ENCODE results near the gene ZBTB24. TPM values are rescaled to one million over a fixed set of nuclear protein-coding genes. Genes with fewer than 3 reads are reported as not detected.
A peak's percentile ranks its signal among the peaks of the same experiment; 100 is the strongest.

The ZBTB24 gene
- total and polyA plus RNA-seq, 2 of the 13 experiments (the other 11 are each of a cell fraction or from before 2014, with no cell fraction given): 1.5 to 6.2 TPM

- no peak for TF ChIP-seq U2AF1 (optimal IDR thresholded peaks at IDR 0.05; ENCODE audit: low read depth, low read length)
- no peak for TF ChIP-seq ZNF263 (CRISPR knock-in tag; IDR thresholded peaks at IDR 0.05)
- TF ChIP-seq SRF (IDR thresholded peaks at IDR 0.05; ENCODE audit: low read depth, low read length): no peak
- no peak for TF ChIP-seq PITX1 (CRISPR knock-in tag; IDR thresholded peaks at IDR 0.05)
- peak; percentile 81; the same call in 1 of the 2 replicates for TF ChIP-seq SAP130 (CRISPR knock-in tag; IDR thresholded peaks at IDR 0.05; ENCODE audit: low read depth)
- TF ChIP-seq, protein P1, sequence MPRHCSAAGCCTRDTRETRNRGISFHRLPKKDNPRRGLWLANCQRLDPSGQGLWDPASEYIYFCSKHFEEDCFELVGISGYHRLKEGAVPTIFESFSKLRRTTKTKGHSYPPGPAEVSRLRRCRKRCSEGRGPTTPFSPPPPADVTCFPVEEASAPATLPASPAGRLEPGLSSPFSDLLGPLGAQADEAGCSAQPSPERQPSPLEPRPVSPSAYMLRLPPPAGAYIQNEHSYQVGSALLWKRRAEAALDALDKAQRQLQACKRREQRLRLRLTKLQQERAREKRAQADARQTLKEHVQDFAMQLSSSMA (CRISPR knock-in tag; IDR thresholded peaks at IDR 0.05): no peak
- no peak; the same call in 1 of the 2 replicates for TF ChIP-seq NCOA1 (CRISPR knock-in tag; IDR thresholded peaks at IDR 0.05)
- TF ChIP-seq ZNF264 (CRISPR knock-in tag; IDR thresholded peaks at IDR 0.05): no peak
- TF ChIP-seq, protein P2, sequence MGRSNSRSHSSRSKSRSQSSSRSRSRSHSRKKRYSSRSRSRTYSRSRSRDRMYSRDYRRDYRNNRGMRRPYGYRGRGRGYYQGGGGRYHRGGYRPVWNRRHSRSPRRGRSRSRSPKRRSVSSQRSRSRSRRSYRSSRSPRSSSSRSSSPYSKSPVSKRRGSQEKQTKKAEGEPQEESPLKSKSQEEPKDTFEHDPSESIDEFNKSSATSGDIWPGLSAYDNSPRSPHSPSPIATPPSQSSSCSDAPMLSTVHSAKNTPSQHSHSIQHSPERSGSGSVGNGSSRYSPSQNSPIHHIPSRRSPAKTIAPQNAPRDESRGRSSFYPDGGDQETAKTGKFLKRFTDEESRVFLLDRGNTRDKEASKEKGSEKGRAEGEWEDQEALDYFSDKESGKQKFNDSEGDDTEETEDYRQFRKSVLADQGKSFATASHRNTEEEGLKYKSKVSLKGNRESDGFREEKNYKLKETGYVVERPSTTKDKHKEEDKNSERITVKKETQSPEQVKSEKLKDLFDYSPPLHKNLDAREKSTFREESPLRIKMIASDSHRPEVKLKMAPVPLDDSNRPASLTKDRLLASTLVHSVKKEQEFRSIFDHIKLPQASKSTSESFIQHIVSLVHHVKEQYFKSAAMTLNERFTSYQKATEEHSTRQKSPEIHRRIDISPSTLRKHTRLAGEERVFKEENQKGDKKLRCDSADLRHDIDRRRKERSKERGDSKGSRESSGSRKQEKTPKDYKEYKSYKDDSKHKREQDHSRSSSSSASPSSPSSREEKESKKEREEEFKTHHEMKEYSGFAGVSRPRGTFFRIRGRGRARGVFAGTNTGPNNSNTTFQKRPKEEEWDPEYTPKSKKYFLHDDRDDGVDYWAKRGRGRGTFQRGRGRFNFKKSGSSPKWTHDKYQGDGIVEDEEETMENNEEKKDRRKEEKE (IDR thresholded peaks at IDR 0.05): no peak
- no peak for TF ChIP-seq ZNF7 (CRISPR knock-in tag; IDR thresholded peaks at IDR 0.05)
- TF ChIP-seq SRSF1 (optimal IDR thresholded peaks at IDR 0.05; ENCODE audit: low read depth, low read length): no peak
- no peak for TF ChIP-seq ZNF207 (IDR thresholded peaks at IDR 0.05; ENCODE audit: borderline replicate concordance)
- TF ChIP-seq ARNTL (CRISPR knock-in tag; IDR thresholded peaks at IDR 0.05): peak; percentile 50; the same call in 1 of the 2 replicates
- TF ChIP-seq ZNF556 (CRISPR knock-in tag; IDR thresholded peaks at IDR 0.05; ENCODE audit: borderline replicate concordance): 0 out of 2 replicates have a peak, but pooled peaks have one; percentile 70
- TF ChIP-seq ZNF224 (CRISPR knock-in tag; IDR thresholded peaks at IDR 0.05): no peak
- no peak for TF ChIP-seq ZNF619 (CRISPR knock-in tag; IDR thresholded peaks at IDR 0.05)
- TF ChIP-seq FOXA3 (CRISPR knock-in tag; IDR thresholded peaks at IDR 0.05): 0 out of 2 replicates have a peak, but pooled peaks have one; percentile 3
Observed at GRCh38 chr6:109440331-109441068, 42.5 kb downstream of the ZBTB24 start, which contains the start of the genes PPIL6 and SMPD2 (continued).
